C4-2B (cell line): Measurements from ENCODE around the gene MDH2.

Experiments
- CTCF ChIP-seq: fragments of 450-650 bp; conservative IDR thresholded peaks from 2 replicates; pipeline ENCODE4 v1.5.1; 2017; ENCODE audit warnings: mild to moderate bottlenecking
- ZFX ChIP-seq: fragments of 450-650 bp; IDR thresholded peaks from 2 replicates; pipeline ENCODE4 v1.6.1; 2017

DNA sequence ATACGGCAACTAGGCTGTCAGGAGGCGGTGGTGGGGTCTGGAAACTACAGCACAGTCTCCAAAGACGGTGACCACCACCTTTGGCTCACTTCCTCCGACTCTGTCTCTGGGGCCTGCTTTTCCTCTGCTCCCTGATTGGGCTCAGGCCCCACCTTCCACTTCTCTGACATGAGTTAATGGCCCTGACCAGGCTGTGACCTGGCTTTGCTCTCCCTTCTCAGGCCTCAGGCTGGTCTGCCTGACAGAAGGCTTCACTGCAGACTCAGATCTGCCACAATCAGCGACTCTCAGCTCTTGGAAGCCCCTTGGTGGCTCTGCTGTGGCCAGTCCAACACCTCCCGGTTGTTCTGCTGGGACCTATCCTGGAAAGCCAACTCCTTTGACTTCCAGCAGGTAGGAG, 7.8 kb upstream of the MDH2 start:
- TF ChIP-seq CTCF, result no peak
- no peak for TF ChIP-seq ZFX
